Midbrain (tissue), 1 donor: ENCODE results near the gene HDHD2.
A peak's percentile ranks its signal among the peaks of the same experiment; 100 is the strongest.

Experiments used
- DNase-seq: peaks from one replicate; lab custom pipeline; 2025; lab: John Stamatoyannopoulos, UW

The HDHD2 gene

GRCh38 chr18:47146206-47146605 lies 4.1 kb downstream of the HDHD2 start:
- no peak for DNase-seq

GRCh38 chr18:47143899-47144485 lies 6.3 kb downstream of the HDHD2 start:
- no peak for DNase-seq

GRCh38 chr18:47143153-47143552 lies 7.1 kb downstream of the HDHD2 start:
- no peak for DNase-seq

GRCh38 chr18:47141289-47141688 lies 9.0 kb downstream of the HDHD2 start:
- DNase-seq, result no peak

GRCh38 chr18:47121146-47121545 lies 29.2 kb downstream of the HDHD2 start:
- DNase-seq, result no peak

GRCh38 chr18:47120428-47120827 lies 29.9 kb downstream of the HDHD2 start:
- no peak for DNase-seq

GRCh38 chr18:47118981-47119380 lies 31.3 kb downstream of the HDHD2 start:
- DNase-seq, result no peak

- no peak for DNase-seq
These were observed 35.1 kb downstream of the HDHD2 start for GRCh38 chr18:47115205-47115604.

GRCh38 chr18:47113796-47114540 lies 36.3 kb downstream of the HDHD2 start:
- DNase-seq, result no peak

- DNase-seq, result no peak
These were observed 39.6 kb downstream of the HDHD2 start for GRCh38 chr18:47110492-47111274.

- no peak for DNase-seq
These were observed 40.6 kb downstream of the HDHD2 start for GRCh38 chr18:47109720-47110119.

GRCh38 chr18:47108998-47109405 lies 41.3 kb downstream of the HDHD2 start:
- DNase-seq, result no peak

- no peak for DNase-seq
These were observed 41.9 kb downstream of the HDHD2 start for GRCh38 chr18:47108373-47108772.

- peak; percentile 62 for DNase-seq
These were observed 50.0 kb downstream of the HDHD2 start for GRCh38 chr18:47100212-47100831.

GRCh38 chr18:47095810-47096209 lies 54.5 kb downstream of the HDHD2 start:
- no peak for DNase-seq

GRCh38 chr18:47087676-47088075 lies 62.6 kb downstream of the HDHD2 start:
- DNase-seq, result no peak

GRCh38 chr18:47081578-47081977 lies 68.7 kb downstream of the HDHD2 start:
- DNase-seq, result no peak

- DNase-seq, result no peak
These were observed 69.4 kb downstream of the HDHD2 start for GRCh38 chr18:47080872-47081271.

- peak; percentile 17 for DNase-seq
These were observed 73.2 kb downstream of the HDHD2 start for GRCh38 chr18:47077111-47077510.

- DNase-seq, result no peak
These were observed 75.0 kb downstream of the HDHD2 start for GRCh38 chr18:47075098-47075883.

- no peak for DNase-seq
These were observed 82.7 kb downstream of the HDHD2 start for GRCh38 chr18:47067648-47068047.

- DNase-seq, result no peak
These were observed 87.2 kb downstream of the HDHD2 start for GRCh38 chr18:47063096-47063495.
